GM21390 (cell line): ENCODE data around the gene DDA1.
"Not testable (repeated sequence)": the region's sequence is repeated elsewhere in the genome, so short reads cannot be mapped to it uniquely, and the experiment has no call there.

Experiments
- ATAC-seq: cut with Tn5 transposase; IDR thresholded peaks from one replicate; pipeline ENCODE4 v1.9.1; 2021; ENCODE audit not compliant: unreplicated experiment

DDA1 gene

DNA sequence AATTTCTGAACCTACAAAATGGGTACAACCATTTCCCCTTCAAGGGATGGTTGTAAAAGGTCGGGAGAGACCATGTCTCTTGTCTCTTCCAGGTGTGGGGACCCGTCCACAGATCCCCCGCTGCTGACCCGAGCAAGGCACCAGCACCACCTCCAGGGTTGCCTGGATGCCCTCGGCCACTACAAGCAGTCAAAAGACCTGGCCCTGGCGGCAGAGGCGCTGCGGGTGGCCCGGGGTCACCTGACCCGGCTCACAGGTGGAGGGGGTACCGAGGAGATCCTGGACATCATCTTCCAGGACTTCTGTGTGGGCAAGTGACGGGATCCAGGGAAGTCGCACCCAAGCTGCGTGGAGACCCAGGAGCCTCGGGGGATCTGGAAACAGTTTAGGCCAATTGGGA, 32.0 kb downstream of the DDA1 start:
- ATAC-seq, result no peak

DNA sequence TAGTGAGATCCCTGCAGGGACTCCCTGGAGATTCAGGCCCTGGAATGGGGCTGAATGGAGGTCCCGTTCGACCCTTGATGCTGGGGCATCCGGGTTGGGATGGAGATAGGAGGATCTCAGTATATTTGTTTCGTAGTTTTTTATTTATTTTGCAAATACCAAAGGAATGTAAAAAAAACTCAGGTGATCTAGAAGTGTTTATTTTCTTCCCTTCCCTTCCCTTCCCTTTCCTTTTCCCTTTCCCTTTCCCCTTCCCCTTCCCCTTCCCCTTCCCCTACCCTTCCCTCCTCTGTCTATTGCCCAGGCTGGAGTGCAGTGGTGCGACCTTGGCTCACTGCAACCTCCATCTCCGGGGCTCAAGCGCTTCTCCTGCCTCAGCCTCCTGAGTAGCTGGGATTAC, 32.5 kb downstream of the DDA1 start:
- no peak for ATAC-seq

DNA sequence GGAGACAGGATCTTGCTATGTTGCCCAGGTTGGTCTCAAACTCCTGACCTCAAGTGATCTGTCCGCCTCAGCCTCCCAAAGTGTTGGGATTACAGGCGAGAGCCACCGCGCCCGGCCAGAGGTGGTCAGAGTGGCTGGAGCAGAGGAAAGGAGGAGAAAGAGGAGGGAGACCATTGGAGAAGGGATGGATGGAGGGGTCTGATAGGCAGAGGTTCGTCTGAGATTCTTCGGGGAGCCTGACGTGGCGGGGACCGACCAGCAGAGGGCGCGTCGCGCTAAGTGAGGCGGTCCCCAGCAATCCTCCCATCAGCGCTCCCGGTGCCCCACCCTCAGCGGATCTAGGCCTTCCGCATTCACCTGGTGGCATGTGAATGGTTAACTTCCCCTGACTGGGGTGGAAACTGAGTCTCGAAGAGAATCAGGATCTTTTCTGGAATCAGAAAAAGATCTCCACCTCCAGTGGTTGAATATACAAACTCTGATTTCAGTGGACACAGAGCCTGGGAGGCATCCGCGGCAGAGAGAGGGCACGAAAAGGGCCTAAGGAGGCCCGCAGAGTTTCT, 36.8 kb downstream of the DDA1 start:
- ATAC-seq, result no peak

GRCh38 chr19:17347361-17347760, 38.0 kb downstream of the DDA1 start:
- ATAC-seq, result no peak

DNA sequence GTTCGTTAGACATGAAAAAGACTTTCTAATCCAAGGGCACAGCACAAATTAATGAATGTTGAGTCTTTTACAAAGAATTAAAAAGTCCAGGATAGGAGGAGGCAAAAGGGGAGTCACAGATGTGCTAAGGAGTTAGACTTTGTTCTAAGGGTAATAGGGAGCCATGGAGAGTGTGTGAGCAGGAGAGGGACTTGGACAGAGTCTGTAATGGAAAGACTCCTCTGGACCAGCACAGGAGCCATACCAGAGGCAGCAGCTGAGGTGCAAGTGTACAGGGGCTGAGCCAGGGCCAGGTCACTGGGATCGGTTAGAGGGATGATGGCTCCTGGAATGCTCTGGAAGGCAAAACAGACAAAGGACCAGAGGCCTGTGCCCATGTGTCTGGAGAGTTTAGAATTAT, 38.5 kb downstream of the DDA1 start:
- no peak for ATAC-seq

DNA sequence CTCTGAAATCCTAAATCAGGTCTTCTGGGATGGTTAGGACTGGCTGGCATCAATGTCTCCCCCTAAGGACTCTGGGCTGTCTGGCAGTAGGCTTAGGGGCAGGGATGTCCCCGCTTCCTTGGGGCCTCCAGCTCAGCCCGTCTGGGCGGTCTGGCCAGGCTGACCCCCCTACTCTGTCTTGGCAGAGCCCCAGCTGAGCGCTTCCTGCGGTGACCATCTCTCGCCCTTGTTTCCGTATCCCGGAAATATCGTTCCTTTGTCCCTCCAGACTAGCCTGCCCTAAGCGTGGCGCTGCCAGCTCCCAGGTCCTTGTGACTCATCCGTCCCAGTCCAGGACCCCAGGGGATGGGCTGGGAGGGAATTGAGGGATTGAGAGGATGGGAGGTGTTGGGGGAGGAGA, 39.3 kb downstream of the DDA1 start:
- no peak for ATAC-seq

GRCh38 chr19:17351815-17352435, 42.6 kb downstream of the DDA1 start:
- ATAC-seq, result no peak

DNA sequence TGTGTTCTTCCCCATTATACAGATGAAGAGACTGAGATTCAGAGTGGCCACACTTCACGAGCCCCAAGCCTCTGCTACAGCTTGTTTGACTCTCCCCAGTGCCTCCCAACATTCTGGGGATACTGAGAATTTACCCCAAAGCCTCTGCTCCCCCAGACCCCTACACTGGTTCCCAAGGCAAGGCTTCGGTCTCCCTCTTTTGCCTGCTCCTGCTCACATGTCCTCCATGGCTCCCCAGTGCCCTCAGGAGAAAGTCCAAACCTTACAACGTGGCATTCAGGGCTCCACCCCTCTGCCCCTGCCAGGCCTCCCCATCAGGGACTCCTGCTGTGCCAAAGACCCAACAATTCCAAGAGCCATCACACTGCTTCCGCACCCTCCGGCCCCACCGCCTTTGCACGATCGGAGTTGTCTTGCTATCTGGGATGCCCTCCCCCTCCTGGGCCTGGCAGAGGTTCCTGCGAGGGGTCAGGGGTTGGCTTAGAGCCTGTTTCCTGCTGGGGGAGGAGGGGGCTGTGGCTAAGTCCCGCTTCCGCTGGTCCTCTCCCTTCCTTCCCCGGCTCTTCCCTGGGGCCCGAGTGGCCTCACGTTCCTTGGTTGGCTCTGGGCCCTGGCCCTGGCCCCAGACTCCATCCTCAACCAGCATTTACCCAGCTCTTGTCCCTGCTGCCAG, 43.4 kb downstream of the DDA1 start:
- ATAC-seq, result no peak

GRCh38 chr19:17353386-17353785, 44.0 kb downstream of the DDA1 start:
- ATAC-seq, result no peak

GRCh38 chr19:17357078-17357666, 47.8 kb downstream of the DDA1 start:
- ATAC-seq, result no peak

- no peak for ATAC-seq
Observed at GRCh38 chr19:17357724-17358123, 48.4 kb downstream of the DDA1 start.

- ATAC-seq, result no peak
Observed at GRCh38 chr19:17358395-17358794, 49.0 kb downstream of the DDA1 start.

DNA sequence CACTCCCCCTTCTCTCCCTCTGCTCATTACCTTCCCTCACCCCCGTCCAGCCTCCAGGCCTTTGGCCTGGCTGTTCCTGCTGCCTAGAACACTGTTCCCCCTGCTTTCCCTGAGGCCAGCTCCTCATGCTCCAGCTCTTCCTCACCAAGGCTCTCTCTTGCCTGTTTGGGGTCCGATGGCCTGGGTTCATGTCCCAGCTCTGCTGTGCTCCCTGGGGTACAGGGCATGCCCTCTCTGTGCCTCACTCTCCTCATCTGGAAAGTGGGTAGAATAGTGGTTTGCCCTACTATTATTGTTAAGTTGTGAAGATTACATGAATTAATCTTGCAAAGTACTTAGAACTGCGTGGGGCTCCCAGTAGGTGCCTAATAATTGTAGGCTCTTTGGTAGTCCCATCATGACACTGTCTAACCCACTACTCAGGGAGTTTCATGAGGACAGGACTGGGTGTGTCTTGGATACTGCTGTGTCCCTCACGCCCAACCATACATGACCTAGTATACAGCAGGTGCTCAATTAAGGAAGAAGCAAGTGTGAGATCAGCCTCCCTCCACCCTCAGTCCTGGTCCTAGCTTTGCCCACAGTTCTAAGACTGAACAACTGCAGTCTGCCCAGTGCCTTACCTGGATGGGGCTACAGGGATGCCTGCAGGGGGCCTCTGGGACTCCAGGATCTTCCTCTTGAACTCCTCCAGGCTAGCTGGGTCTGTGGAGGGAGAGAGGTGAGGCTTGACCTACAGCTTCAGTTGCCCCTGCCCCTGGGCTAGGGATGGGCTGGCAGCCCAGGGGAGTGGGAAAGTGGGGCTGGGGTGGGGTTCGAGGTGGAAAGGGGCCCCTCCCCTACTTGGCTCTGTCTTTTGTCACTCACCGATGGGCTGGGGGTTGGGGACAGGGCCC, 50.8 kb downstream of the DDA1 start:
- no peak for ATAC-seq

DNA sequence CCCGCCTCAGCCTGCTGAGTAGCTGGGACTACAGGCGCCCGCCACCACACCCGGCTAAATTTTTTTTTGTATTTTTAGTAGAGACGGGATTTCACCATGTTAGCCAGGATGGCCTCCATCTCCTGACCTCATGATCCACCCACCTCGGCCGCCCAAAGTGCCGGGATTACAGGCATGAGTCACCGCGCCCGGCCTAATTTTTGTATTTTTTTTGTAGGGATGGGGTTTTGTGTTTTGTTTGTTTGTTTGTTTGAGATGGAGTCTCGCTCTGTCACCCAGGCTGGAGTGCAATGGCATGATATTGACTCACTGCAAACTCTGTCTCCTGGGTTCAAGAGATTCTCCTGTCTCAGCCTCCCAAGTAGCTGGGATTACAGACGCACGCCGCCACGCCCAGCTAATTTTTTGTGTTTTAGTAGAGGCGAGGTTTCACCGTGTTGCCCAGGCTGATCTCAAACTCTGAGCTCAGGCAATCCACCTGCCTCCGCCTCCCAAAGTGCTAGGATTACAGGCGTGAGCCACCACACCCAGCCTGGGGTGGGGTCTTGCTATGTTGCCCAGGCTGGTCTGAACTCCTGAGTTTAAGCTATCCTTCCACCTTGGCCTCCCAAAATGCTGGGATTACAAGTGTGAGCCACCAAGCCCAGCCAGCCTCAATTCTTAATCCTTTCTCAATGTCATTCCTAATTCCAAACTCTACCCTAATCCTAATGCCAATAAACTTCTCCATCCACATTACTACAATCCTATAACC, 54.7 kb downstream of the DDA1 start:
- ATAC-seq, result not testable (repeated sequence)

- ATAC-seq, result no peak
Observed at GRCh38 chr19:17365361-17365760, 56.0 kb downstream of the DDA1 start.

DNA sequence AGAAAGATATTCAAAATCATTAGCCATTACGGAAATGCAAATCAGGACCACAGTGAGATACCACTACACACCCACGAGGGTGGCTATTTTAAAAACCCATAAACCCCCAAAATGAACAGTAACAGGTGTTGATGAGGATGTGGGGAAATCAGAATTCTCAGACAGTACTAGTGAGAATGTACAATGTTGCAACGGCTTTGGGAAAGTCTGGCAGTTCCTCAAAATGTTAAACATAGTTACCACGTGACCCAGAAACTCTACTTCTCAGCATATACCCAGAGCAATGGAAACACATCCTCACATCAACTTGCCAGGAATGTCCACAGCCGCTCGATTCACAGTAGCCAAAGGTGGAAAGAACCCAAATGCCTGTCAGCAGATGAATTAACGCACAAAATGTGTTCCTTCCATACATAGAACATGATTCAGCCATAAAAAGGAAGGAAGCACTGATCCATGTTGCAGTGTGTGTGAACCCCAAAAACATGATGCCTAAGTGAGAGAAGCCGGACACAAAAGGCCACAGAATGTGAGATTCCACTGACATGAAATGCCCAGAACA, 60.7 kb downstream of the DDA1 start:
- no peak for ATAC-seq
